CD4-positive, alpha-beta T cell treated with Interleukin-17A for 1 hour (primary cell): ENCODE results near the gene CCNY.

Experiments
- DNase-seq: peaks from one replicate; pipeline ENCODE4 v3.0.0-alpha.2; 2020

CCNY gene

DNA sequence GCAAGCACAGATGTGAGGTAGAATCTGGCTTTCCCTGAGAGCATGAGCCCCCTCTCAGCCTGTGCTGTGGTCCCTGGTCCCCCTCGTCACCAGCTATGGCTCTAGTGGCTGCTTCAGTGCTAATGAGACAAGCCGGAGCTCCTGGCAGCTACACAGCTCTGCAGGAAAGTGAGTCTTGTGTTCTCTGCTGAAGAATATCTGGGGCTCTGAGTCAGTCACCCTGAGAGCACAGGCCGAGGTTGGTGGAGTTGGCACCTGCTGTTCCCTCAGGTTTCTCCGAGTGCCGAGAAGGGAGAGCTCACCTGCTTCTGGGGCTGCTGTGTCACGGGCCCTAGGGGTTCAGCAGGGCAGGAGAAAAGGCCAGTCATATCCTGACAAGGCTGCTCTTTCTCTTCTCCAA lies 231.6 kb downstream of the CCNY start:
- DNase-seq, result no peak

DNA sequence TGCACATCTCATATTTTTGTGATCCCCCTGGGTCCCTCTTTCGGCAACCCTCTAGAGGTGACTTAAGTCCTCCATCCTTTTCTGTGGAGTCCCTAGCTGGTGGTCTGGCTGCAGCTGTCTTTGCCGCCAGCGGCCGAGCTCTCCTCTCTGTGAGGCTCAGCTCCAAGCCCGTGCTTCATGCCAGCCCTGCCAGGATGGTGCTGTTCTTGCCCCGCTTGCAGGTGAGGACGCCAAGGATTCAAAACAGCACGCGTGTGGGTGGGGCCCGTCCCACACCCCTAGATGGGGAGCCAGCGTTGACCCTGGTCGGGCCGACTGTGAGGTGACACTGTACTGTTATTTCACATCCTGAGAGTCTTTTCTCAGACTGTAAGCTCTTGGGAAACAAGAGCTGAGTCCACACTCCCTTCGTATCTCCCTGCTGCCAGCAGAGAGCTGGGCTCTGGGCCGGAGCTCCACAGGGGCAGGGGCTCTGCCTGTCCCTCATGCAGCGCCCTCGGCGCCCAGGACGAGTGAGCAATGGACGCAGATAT lies 232.2 kb downstream of the CCNY start:
- DNase-seq, result no peak

GRCh38 chr10:35569111-35569707 lies 232.9 kb downstream of the CCNY start:
- DNase-seq, result no peak

GRCh38 chr10:35569836-35570235 lies 233.5 kb downstream of the CCNY start:
- no peak for DNase-seq

- DNase-seq, result no peak
Observed at GRCh38 chr10:35570397-35570796, 234.1 kb downstream of the CCNY start.

- DNase-seq, result no peak
Observed at GRCh38 chr10:35572583-35572982, 236.3 kb downstream of the CCNY start.

DNA sequence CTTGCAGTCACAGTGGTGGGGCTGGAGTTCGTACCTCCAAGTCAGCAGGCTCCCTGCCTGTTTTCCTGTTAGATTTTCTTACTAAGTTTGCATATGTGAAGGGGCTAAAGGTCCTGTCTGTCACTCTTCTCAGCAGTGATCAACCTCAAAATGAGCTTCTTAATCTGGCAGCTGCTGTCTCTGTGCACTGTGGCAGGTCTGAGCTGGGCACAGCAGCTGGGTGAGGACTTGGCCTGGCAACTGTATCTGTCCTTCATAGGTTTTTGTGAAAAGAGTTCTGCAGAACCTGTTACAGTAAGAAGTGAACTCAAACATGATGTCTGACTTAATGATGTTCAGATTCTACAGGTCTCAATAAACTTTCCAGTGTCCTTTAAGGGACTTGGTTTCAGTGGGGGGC lies 237.5 kb downstream of the CCNY start:
- no peak for DNase-seq

DNA sequence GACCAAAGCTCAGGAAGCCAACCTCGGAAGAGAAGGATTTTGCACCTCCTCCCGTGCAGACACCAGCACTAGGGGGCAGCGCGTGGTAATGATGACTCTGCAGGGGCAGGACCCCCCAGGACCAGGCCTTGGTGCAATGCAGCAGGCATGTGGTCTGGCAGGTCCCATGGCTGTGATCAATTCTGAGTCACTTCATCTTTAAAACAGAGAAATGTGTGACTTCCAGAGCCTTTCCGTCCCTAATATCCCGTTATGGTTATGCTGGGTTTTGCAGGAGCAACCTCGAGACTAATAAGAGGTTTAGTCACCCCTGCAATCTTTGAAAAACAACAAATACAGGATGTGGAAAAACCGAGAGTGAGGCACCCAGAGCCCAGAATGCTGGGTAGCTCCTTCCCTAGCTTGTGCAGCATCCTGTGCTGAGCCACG lies 238.6 kb downstream of the CCNY start:
- no peak for DNase-seq

DNA sequence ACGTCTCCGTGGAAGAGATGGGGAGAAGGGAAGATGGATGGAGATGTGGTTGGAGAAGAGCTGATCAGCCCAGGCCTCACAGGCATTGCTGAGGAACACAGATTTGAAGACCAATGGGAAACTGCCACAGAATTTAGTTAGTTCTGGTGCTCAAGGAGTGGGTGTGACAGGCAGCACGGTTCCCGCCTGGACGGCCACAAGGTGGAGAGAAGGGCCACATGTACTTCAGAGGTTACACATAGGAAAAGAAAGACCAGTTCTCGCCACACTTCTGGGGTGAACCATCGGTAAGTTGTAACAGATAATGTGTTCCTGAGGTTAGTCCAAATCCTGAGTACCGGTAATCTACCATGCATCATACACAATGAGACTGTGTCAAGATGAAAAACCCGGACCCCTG lies 239.3 kb downstream of the CCNY start:
- no peak for DNase-seq

DNA sequence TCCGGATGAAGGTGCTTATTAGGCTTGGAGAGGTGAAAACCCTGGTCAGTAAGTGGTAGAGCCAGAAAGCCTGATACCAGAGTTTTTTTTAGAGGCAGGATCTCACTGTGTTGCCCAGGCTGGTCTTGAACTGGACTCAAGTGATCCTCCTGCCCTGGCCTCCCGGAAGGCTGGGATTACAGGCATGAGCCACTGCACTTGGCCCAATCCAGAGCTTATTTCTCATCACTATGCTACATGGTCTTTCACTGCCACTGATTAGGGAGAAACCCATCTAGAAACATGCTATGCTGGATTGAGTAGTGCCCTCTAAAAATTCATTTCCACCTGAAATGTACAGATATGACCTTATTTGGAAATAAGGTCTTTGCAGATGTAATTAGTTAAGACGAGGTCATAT lies 240.4 kb downstream of the CCNY start:
- no peak for DNase-seq

DNA sequence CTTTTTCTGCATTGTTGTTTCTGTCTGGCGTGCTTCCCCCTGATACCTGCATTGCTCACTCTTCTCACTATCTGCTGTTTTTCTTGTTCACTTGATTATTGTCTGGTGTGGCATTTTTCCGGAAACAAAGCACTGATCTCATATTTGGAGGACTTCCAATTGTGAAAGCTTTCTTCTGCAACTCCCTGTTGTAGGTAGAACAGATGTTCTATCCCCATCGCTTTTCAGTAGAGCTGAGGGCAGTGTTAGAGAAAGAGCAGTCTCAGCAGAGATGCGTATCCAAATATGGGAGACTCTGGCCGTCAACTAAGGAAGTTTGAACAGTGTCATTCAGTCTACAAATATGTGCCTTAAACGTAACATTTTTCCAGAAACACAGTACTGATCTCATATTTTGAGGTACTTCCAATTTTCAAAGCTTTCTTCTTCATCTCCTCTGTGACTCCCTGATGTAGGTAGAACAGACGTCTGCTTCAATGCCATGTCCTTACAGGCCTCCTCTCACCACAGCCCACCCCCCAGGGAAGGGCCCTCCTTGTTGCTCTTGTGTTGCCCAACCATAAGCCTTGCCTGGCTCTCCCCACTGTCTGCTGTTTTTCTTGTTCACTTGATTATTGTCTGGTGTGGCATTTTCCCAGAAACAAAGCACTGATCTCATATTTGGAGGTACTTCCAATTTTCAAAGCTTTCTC lies 241.8 kb downstream of the CCNY start:
- no peak for DNase-seq

- DNase-seq, result no peak
Observed at GRCh38 chr10:35578618-35578956, 242.3 kb downstream of the CCNY start.

DNA sequence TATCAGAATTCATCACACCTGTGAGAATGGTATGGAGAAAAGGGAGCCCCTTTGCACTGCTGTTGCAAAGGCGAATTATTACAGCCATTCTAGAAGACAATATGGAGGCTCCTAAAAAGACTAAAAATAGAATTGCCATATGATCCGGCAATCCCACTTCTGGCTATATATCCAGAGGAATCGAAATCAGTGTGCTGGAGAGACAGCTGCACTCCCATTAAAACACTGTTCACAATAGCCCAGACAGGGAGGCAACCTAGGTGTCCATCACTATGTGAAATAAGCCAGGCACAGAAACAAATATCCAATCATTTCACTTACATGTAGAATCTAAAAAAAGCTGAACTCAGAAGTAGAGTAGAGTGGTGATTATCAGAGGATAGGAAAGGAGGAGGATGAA lies 242.8 kb downstream of the CCNY start:
- no peak for DNase-seq

GRCh38 chr10:35579726-35580422 lies 243.6 kb downstream of the CCNY start:
- no peak for DNase-seq

DNA sequence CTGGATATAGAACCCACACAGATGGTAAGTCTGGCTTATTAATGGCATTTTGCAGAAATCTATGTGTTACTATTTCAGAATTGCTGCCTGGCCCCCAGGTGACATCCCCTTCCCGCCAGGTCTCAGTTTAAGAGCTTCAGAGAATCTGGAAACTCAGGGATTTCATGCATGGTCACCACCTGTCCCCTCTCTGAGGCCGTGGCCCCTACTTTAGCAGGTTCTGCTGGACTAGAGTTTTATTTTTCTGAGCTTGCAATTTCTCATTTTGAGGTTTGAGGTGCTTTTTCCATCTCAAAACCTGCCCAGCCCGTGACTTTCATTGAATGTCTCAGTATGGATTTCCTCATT lies 244.1 kb downstream of the CCNY start:
- DNase-seq, result no peak

GRCh38 chr10:35581655-35582054 lies 245.3 kb downstream of the CCNY start:
- no peak for DNase-seq

DNA sequence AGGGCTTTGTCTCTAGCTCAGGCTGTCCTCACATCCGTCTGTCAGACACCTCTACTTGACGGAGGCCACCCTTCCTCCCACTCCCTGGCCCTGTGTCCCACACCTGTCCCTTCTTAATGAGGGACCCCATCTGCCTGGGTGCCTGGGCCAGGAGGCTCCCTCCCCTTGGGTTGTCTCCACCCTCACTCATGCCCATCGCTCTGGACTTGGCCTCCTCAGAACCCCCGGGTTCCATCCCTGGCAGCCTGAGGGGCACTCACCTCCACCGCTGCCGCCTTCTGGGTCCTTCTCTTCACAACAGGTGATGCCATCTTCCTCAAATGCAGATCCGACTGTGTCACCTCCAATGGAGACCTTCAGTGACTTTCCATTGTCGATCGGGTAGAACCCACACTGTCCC lies 248.6 kb downstream of the CCNY start:
- DNase-seq, result no peak

GRCh38 chr10:35585356-35585755 lies 249.0 kb downstream of the CCNY start:
- no peak for DNase-seq

- DNase-seq, result no peak
Observed at GRCh38 chr10:35585903-35586535, 249.7 kb downstream of the CCNY start.

- no peak for DNase-seq
Observed at GRCh38 chr10:35588836-35589235, 252.5 kb downstream of the CCNY start.

- DNase-seq, result no peak
Observed at GRCh38 chr10:35592441-35592840, 256.1 kb downstream of the CCNY start.

DNA sequence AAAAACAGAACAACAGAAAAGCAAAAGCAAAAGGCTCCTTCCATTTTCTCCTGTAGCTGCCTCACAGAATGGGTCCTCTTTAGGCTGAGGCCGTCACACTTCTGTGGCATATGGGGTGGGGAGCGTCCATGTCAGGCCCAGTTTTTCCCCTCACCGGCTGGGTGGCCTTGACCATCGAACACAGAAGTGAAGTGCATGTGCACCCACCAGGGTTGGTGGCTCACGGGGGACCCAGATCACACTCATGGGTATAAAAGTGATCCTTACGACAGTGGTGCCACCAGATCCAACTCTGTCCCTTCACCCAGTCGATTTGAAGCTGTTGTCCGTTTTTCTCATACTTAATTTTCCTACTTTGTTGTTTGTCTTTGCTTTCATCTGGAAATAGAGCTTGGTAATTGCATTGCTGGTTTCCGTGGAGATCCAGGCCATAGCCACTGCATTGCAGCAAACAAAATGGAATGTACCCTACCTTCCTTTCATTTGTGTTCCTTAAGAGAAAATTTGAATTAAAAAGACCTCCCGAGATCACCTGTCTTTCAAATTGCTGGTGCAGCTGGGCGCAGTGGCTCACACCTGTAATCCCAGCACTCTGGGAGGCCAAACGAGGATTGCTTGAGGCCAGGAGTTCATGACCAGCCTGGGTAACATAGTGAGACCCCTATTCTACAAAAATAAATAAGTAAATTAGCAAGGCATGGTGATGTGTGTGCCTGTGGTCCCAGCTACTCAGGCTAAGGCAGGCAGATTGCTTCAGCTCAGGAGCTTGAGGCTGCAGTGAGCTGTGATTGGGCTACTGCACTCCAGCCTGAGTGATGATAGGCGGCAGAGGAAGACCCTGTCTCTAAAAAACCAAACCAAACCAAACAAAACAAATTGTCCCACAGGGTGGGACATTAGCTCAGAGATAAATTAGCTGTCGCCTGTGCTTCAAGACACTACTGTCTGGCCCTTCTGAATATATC lies 258.1 kb downstream of the CCNY start:
- no peak for DNase-seq

DNA sequence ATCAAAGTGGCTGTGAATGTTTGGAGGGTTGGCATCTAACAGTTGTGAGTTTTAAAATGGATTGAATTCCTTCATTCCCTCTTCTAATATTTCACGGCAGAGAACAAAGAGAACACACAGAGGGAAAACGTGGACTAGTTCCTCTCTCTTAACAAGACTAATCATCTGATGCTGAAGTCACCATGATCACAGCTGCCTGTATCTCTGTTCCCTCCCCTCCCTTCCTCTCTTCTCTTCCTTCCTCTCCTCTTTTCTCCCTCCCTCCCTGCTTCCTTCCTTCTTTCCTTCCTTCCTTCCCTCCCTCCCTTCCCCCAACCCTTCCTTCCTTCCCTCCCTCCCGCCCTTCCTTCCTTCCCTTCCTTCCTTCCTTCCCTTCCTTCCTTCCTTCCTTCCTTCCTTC lies 258.8 kb downstream of the CCNY start:
- DNase-seq, result no peak
